ENCODE data around the gene NALF2.

Gene NALF2

DNA sequence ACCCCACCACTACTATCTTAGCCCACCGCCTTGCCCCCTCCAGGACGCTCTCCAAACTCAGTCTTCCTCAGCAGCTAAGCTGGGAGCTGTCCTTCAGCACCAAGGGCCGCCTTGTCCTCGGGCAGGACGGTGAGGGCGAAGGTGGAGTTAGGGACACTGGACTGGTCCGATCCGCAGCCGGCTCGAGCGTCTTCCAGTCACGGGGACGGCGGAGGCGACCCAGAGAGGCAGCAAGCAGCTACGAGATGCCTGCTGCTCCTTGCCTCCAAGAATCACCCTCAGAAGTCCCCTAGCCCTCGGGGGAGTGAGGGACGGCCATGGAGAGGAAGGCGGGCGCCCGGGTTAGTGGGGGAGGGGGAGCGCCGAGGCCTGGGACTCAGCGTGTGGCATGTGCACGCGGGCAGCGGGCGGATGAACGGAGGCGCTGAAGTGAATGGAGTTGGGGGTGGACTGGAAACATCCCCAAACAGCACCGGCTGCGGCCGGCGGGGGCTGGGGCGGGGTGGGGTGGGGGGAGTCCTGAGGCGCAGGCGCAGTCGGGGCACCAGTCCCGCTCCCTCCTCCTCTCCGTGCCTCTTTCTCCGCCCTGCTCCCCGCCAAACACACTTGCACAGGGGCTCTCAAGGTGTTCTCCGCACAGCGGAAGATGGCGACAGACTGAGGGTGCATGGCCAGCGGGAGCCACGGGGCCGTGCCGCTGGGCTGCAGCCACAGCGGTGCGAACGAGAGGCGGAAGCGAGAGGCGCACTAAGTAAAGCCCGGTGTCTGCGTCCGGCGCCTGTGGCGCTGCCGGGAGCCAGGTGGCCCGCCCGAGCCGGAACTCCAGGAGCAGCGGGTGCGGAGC is at the start of gene NALF2:
Gene NALF2 (plus strand): TSS at position 545 of the 844 bp plus-strand sequence. CDS start 957 bp downstream, outside the sequence.
- in situ Hi-C loops (cut with MboI; ENCODE audit: low sequenced_read_pairs) = no loop called here

DNA sequence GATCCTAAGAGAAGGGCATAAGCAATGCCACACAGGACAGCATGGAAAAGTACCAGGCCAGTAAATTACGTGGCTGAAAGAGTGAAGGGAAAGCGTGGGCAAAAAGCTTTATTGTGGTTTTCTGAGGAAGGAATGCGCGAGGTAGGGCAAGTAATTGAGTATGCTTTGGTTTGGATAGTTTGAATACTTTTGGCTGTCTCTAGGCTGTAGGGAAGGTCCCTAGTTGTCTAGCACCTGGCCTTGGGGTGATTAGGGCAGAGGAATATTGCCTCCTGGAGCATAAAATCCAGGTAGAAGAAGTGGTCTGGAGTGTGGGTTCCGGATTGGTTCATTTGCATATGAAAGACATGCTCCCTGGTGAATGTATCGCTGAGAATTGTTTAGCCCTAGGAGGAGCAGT is 46.4 kb upstream of the NALF2 start:
- in situ Hi-C loops (cut with MboI; ENCODE audit: low sequenced_read_pairs) = no loop called here

DNA sequence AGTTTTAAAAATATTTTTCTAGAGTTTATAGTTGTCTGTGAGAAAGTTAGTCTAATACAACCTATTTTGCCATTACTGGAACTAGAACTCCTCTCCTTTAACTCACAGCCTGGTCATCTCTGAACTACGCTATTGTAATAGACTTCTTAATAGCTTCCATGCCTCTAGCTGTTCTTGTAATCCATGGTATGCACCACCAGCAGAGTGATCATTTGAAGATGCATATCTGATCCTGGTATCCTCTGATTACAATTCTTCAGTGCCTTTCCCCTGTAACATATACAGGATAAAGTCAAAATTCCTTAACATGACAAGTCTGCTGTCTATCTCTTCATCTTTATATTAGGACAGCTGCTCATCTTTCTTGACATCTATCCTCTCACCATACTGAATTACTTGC is 37.6 kb upstream of the NALF2 start:
- in situ Hi-C loops (cut with MboI; ENCODE audit: low sequenced_read_pairs) = no loop called here

DNA sequence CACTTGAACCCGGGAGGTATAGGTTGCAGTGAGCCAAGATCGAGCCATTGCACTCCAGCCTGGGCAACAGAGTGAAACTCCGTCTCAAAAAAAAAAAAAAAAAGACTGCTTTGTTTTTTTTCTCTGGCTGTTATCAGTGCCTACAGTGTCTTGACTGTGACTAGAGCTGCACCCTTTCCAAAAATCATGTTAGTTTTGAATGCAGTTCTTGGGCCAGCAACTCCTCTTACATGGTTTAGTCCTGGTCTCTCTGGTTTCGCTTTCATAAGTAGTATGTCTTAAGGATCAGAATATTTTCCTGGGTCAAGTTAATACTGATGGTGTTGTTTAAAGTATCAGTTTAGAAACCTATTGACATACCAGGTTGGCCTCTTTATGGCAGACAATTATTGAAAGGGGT is 34.2 kb upstream of the NALF2 start:
- in situ Hi-C loops (cut with MboI; ENCODE audit: low sequenced_read_pairs) = no loop called here

DNA sequence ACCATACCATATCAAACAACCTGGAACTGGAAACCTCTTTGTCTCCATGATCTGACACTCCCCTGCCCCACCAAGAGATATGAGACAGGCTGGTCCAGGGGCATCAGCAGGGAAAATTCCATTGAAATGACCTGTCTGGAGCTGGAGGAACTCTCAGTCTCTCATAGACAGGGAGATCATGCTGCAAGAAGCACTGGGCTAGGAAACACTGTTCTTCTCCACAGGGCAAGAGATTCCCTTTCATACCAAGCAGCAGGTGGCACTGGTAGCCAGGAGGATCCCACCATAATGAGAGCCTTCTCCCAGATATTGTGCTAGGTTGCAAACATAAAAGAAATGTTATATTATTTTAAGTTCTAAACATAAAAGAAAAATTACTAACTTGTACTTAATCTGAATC is 14.5 kb upstream of the NALF2 start:
- in situ Hi-C loops (cut with MboI; ENCODE audit: low sequenced_read_pairs) = no loop called here

DNA sequence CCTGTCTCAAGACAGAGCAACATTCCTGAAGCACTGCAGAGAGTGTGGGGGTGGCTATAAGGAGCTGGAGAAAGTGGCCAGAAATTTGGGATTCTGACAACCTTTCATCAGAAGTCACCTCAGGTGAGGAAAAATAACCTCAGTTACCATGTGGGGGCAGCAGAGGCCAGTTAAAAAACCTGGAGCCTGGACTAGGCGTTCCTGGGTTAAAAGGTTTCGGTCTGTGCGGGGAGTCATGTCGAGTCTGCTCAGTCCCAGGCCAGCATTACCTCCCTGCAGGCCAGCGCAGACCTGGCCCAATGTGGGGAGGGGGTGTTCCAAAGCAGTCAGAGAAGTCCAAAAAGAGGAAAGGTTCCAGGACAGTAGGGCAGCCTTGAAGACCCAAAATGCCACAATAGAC is 10.9 kb upstream of the NALF2 start:
- in situ Hi-C loops (cut with MboI; ENCODE audit: low sequenced_read_pairs) = no loop called here

DNA sequence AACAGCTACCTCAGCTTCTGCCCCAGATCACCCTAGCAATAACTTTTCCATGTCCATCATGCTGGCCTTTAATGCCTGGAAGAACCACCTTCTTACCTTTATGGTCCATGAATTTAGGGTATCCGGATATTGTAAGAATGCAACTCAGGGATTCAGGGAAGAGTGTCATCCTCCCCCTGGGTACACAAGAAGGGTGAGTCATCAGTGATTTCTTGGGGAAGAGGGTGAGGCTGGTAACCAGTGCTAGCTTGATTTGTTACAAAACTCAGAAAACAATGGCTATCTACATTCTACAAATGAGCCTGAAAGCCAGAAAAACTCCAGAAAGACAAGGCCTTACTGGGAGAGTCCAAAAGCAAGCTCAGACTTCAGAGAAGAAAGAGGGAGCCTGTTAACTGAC is 10.4 kb upstream of the NALF2 start:
- in situ Hi-C loops (cut with MboI; ENCODE audit: low sequenced_read_pairs) = no loop called here

DNA sequence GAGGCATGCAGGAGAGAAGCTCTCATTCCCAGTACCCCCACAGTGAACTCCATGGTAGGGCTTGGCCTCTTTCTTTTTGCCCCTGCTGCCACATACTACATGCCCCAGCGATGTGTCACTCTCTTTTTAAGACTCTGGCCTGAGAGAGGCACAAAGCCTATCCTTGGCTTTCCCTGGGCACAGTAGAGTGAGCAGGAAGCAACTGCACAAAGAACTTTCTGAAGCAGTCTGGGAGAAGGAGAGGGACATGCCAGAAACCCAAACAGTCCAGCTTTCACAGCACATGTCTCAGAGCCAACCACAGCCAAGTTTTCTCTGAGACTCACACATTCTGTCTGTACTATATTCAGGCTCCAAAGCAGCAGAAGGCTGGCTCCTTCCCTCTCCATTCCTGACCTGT is 7.9 kb upstream of the NALF2 start:
- in situ Hi-C loops (cut with MboI; ENCODE audit: low sequenced_read_pairs) = no loop called here

DNA sequence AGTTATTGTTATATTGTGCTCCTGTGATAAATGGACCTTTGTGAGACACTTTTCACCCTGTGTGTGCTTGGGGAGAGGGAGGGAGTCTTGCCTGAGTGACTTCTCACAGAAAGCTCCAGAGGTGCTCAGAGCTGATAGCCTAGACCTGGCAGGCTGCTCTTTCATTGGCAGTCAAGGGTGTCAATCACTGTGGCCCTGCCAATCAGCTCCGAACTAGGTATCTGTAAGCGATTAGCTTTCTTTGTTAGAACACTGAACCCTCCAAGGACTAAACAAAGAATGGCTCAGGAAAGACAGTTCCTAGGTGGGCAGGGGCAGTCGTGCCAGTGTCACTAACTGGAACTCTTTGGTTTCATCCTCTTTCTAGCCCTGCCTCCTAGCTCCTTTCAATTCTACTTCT is 2.7 kb upstream of the NALF2 start:
- in situ Hi-C loops (cut with MboI; ENCODE audit: low sequenced_read_pairs) = no loop called here

DNA sequence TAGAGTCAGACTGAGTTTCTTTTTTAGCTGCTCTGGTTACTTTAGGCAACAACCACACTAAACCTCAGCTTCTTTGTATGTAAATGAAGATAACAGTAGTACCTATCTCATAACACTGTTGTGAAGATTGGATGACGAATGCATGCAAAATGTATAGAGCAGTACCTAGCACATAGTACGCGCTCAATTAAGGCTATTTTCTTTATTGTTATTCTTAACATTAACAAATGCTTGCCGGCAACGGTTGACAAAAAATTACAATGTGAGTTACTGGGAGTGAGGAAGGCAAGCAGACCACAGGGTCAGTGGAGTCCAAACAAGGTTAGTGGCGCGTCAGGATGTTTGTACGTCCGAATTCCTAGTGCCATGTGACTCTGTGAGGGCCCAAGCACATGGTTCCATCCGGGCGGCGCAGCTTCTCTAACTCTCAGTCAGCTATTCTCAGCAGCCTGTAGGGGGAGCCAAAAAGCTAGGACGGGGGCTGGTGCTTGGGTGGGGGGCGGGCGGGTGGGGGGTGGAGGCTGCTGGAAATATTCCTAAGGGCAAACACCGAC is 821 bp upstream of the NALF2 start:
- in situ Hi-C loops (cut with MboI; ENCODE audit: low sequenced_read_pairs) = no loop called here

DNA sequence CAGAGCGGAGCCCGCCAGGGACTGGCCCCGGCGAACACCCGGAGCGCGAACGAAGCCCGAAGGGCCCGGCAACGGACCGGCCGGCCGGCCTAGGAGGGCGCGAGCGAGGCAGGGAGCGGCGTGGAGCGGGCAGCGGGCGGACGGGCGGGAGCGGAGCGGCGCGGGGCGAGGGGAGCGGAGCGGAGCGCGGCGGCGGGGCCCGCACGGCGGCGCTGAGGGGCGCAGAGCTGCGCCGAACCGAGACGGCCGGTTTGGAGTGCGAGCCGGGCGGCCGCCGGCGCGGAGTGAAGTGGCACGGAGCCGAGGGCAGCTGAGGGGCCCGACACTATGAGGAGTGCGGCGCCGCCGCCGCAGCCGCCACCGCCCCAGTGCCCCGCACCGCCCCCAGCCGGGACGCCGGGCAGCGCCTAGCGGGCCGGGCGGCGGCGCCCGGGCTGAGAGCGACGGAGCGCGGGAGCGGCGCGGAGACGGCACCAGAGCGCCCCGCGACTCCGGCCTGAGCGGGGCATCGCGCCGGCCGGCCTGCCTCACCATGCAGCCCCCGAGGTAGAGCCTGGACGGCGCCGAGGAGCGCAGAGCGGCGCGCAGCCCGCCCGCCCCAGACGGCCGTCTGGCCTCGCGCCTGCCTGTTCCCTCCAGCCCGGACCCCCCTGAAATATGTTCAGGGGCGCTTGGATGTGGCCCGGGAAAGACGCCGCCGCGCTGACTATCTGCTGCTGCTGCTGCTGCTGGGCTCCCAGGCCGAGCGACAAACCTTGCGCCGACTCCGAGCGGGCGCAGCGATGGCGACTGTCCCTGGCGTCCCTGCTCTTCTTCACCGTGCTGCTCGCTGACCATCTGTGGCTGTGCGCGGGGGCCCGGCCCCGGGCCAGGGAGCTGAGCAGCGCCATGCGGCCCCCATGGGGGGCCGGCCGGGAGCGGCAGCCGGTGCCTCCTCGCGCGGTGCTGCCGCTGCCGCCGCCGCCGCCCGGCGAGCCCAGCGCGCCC is 793 bp downstream of the NALF2 start:
- in situ Hi-C loops (cut with MboI; ENCODE audit: low sequenced_read_pairs) = no loop called here

DNA sequence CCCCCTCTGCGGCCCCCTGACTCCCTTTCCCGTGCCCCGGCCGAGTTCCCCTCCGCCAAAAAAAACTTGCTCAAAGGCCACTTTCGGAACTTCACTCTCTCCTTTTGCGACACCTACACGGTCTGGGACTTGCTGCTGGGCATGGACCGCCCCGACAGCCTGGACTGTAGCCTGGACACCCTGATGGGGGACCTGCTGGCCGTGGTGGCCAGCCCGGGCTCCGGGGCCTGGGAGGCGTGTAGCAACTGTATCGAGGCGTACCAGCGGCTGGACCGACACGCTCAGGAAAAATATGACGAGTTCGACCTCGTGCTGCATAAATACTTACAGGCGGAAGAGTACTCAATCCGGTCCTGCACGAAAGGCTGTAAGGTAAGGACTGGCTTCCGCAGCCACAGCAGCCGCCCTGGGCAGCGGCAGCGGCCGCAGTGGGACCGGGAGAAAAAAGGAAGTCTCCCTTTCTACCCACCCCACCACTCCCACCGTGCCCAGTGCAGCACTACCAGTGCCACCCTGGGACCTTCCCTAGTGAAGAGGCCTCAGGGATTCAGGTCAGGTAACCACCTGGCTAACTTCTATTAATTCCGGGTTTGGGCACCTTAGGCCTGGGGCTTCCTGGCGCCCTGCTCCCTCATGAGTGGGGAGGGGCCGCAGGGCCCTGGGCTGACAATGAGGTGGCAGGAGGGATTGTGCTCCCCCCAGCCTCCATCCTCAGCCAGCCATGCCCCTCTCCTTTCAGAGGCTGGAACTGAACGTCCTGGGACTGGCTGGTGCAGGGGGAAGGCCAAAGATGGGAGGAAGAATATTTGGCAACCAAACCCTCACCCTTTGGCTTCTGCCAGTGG is 1.9 kb downstream of the NALF2 start:
- in situ Hi-C loops (cut with MboI; ENCODE audit: low sequenced_read_pairs) = no loop called here

DNA sequence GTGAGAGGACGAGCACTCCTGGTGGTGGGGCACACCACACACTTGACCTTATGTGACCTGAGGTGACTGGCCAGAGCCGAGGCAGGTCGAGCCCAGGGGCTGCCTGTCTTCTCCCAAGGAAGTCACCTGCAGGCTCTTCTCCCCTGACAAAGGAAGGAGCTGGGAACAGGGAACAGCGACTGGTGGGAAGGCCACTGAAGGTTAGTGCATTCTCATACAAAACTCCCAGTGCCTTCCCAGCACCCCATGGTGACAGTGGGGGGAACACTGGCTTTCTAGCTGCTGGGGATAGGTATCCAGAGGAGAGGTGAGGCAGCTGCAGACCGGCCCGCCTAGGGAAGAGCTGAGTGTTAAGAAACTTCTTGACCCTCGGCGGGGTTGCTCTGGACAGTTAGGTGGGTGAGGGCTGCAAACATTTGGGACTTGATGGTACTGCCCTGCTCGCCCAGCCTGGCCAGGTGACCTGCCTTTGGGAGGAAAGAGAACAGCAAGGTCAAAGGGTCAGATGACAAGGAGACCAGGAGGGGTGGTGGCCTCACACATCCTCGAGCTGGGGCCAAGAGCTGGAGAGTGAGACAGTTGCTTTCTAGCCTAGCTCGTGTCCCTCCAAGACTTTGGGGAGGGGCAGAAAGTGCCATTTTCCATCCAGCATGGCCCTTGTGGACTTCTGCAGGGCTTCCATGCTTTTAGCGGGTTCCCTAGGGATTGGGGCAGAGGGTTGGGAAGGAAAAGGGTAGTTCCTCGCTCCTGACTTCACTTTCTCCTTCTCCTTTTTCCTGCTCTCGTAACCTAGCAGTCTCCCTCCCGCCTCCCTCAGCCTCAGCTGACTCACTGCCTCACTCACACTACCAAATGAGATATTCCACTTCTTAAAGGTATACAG is 2.7 kb downstream of the NALF2 start:
- in situ Hi-C loops (cut with MboI; ENCODE audit: low sequenced_read_pairs) = no loop called here

DNA sequence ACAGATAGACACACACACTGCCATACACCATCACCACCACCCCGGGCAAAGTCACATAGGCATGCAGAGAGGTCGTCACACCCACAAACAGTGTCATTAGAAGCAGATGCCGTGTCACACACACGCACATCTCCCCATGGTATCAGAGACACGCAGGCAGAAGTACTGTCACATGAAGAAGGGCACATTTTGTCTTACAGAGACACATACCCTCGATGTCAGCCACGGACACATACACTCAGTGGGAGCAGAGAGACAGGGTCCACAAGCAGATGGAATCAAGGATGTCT is 3.3 kb downstream of the NALF2 start:
- in situ Hi-C loops (cut with MboI; ENCODE audit: low sequenced_read_pairs) = no loop called here

DNA sequence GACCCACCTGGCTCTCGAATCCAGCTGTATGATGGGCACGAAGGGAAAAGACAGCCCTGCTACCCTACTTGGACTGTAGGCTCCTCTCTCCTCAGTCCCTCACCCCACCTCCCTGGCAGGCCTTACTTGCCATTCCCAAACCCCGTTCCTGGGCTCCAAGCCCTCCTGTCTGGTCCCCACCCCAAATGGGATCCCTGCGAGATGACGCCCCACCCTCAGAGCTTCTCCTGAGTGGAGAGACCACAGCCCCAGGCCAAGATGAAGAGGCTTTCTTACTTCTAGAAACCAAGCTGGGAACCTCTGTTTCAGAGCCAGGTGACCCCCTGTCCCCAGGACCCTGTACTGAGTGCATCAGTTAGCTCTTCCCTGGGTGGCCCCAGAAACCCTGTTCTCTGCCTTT is 4.5 kb downstream of the NALF2 start:
- in situ Hi-C loops (cut with MboI; ENCODE audit: low sequenced_read_pairs) = no loop called here

DNA sequence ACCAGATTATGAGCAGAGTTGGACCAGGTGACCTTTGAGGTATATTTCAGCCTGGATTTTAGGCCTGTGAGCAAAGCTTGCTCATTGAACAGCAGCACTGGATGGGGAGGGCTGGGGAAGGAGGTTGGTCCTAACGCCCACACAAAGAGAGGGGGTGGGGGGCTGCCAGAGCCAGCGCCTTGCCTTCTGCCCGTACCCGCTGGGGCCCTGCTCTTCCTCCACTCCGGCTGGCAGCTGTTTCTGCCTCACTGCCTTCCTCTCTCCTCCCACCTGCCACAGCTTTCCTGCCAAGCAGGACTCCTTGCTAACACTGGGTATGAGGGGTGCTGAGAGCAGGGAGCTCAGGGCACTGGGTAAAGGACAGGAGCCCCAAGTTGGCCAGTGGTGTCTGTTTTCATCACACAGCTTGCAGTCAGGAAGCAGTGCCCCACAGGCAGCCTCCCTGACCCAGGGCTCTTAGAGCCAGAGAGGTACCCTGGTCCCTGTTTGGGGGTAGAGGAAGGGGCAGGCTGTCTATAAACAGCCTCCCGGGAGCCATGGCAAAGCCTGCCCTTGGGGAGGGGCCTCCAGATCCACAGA is 6.1 kb downstream of the NALF2 start:
- in situ Hi-C loops (cut with MboI; ENCODE audit: low sequenced_read_pairs) = no loop called here

DNA sequence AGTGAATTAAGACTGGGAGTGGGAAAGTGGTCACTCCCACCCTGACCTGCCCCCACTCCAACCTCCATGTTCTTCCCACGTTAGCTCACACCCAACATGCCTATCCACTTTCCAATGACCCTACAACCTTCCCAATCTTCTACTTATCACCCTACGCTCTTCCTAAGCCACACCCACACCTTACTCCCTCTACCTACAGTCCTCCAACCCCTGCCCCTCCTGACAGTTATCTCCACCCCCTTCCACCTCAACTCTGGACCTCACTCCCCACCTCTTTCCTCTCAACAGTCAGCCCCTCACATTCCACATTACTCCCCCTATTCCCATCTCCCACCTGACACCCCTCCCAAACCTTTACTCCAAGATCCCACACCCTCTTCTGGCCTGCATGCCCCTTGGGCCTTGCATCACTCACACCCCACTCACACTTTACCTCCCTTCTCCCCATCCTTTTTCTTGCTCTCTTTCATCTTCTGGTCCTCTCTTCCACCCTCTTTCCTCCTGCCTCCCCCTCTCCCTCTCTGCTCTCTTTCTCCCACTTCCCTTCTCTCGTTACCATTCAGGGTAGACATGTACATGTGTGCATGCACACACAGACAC is 6.9 kb downstream of the NALF2 start:
- in situ Hi-C loops (cut with MboI; ENCODE audit: low sequenced_read_pairs) = no loop called here

DNA sequence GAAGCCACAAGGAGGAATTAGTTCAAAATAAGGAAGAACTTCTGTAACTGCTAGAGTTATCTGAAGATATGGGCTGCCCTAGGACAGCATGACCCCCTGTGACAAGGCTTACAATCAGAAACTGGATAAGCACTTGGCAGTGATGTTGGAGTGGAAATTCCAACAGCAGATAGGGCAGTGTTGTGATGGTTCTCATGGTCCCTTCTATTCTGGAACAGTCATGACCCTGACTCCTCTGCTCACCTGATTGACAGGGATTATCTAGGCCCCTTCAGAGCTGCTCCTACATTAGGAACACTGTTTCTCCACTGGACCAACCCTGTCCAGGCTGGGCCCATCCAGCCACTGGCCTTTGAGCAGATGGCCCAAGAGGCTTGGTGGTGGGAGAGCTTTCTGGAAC is 17.9 kb downstream of the NALF2 start:
- in situ Hi-C loops (cut with MboI; ENCODE audit: low sequenced_read_pairs) = no loop called here

DNA sequence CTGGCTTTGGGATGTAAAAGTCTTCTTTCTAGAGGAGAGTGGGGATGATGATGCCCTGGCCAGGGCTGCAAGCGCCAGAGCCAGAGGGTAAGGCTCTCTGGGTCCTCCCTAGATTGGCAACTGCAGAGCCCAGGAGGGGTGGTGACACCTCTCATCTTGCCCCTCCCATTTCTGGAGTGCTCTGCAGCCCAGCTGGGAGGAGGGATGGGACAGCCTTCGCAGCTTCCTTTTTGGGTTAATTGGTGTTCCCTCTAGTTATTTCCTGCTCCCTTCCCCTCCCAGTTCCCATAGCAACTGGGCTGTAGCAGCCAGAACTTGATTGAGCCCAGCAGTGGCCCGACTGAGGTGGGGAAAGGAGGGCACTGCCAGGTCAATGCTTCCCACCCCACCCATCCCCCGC is 19.2 kb downstream of the NALF2 start:
- in situ Hi-C loops (cut with MboI; ENCODE audit: low sequenced_read_pairs) = no loop called here
